ENCODE results near the gene MRGPRD.

DNA sequence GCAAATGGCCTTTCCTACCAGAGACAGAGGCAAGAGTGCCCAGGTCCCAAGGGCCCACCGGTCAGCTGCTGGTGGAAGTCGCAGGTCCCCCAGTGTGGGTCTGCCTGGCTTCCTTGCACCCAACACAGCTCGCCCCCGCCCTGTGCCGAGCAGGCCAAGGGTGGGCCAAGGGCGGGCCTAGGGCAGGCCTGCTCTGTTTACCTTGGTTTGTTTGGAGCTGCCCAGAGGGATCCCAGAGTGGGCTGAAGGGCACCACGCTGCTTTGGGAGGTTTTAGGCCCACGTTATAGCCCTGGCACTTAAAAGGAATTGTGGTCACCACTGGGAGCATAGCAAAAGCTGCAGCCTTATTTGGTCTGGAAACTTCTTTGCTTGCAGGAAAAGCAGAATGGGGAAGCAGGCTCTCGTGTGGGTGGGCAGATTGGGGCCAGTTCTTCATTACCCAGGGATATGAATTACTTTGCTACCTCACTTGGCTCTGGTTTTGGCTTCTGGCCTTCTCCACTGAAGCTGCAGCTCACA is 38.0 kb downstream of the MRGPRD start:
- TF ChIP-seq POLR2A (IDR thresholded peaks at IDR 0.05), result no peak
- TF ChIP-seq, protein P1, sequence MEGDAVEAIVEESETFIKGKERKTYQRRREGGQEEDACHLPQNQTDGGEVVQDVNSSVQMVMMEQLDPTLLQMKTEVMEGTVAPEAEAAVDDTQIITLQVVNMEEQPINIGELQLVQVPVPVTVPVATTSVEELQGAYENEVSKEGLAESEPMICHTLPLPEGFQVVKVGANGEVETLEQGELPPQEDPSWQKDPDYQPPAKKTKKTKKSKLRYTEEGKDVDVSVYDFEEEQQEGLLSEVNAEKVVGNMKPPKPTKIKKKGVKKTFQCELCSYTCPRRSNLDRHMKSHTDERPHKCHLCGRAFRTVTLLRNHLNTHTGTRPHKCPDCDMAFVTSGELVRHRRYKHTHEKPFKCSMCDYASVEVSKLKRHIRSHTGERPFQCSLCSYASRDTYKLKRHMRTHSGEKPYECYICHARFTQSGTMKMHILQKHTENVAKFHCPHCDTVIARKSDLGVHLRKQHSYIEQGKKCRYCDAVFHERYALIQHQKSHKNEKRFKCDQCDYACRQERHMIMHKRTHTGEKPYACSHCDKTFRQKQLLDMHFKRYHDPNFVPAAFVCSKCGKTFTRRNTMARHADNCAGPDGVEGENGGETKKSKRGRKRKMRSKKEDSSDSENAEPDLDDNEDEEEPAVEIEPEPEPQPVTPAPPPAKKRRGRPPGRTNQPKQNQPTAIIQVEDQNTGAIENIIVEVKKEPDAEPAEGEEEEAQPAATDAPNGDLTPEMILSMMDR (IDR thresholded peaks at IDR 0.05), result no peak
